ENCODE measurements around the gene TNFRSF1A. TPM values are rescaled to one million over a fixed set of nuclear protein-coding genes. Genes with fewer than 3 reads are reported as not detected.
A peak's percentile ranks its signal among the peaks of the same experiment; 100 is the strongest.

The TNFRSF1A gene
- total RNA-seq, 6 donors from 2014 or later = 140 to 425 (median 202) TPM

GRCh38 chr12:6284273-6284672 lies 57.6 kb downstream of the TNFRSF1A start:
- H3K4me3 ChIP-seq = no peak overlapping the region

GRCh38 chr12:6282453-6282840 lies 59.4 kb downstream of the TNFRSF1A start:
- Histone ChIP-seq H3K4me3 (no peak overlapping the region), H3K9me3 (no peaks in the 10 kb centered on the region), H3K27ac (no peak overlapping the region), H3K36me3 (no peaks in the 10 kb centered on the region), H3K27me3 (no peaks in the 10 kb centered on the region), H3K4me1 (peaks cover 30 to 35% (median 34%) of the 10 kb centered on the region in 4 donors)
- 90 to 98% methylated on average over 4 of the region's 4 CpGs for WGBS, 2 donors
- TF ChIP-seq POLR2AphosphoS5 (IDR thresholded peaks at IDR 0.05) (no peak), CTCF (IDR thresholded peaks at IDR 0.05) (no peak), EP300 (IDR thresholded peaks at IDR 0.05) (no peak), POLR2A (IDR thresholded peaks at IDR 0.05) (no peak)
- ATAC-seq (ENCODE audit: low FRiP score in 2 of 2) = no peak
- no peak for DNase-seq

More at GRCh38 chr12:6284273-6284672, 57.6 kb downstream of the TNFRSF1A start:
- Histone ChIP-seq H3K4me1 (peaks cover 16 to 20% (median 19%) of the 10 kb centered on the region in 4 donors), H3K27ac (no peak overlapping the region), H3K9me3 (no peaks in the 10 kb centered on the region), H3K36me3 (no peaks in the 10 kb centered on the region), H3K27me3 (no peaks in the 10 kb centered on the region)
- WGBS, 2 donors = 89% methylated on average over 12 of the region's 12 CpGs
- no peak for TF ChIP-seq EP300 (IDR thresholded peaks at IDR 0.05)
- TF ChIP-seq POLR2AphosphoS5 (IDR thresholded peaks at IDR 0.05) = no peak
- DNase-seq = no peak
- ATAC-seq (ENCODE audit: low FRiP score in 2 of 2) = no peak

GRCh38 chr12:6281081-6281809 lies 60.6 kb downstream of the TNFRSF1A start:
- peak overlapping the region in 1 of 4 donors; percentile 45 for H3K27ac ChIP-seq
- no peaks in the 10 kb centered on the region for H3K27me3 ChIP-seq
- TF ChIP-seq POLR2A (IDR thresholded peaks at IDR 0.05) (no peak), CTCF (IDR thresholded peaks at IDR 0.05) (no peak), POLR2AphosphoS5 (IDR thresholded peaks at IDR 0.05) (no peak), EP300 (IDR thresholded peaks at IDR 0.05) (no peak)
- no peaks in the 10 kb centered on the region for H3K36me3 ChIP-seq
- DNase-seq (no peak), ATAC-seq (ENCODE audit: low FRiP score in 2 of 2) (no peak)
- WGBS, 2 donors = 92 to 94% methylated on average over 13 of the region's 13 CpGs
- no peak overlapping the region for H3K4me3 ChIP-seq
- H3K9me3 ChIP-seq = no peaks in the 10 kb centered on the region
- H3K4me1 ChIP-seq = peaks cover 34 to 41% (median 37%) of the 10 kb centered on the region in 4 donors

GRCh38 chr12:6280672-6281071 lies 61.2 kb downstream of the TNFRSF1A start:
- no peak for ATAC-seq (ENCODE audit: low FRiP score in 2 of 2)
- Histone ChIP-seq H3K9me3 (no peaks in the 10 kb centered on the region), H3K4me3 (no peak overlapping the region), H3K36me3 (no peaks in the 10 kb centered on the region), H3K27me3 (no peaks in the 10 kb centered on the region), H3K4me1 (peaks cover 34 to 41% (median 37%) of the 10 kb centered on the region in 4 donors), H3K27ac (peak overlapping the region; percentile 45 to 93 (median 90))
- WGBS, 2 donors = 85 to 90% methylated on average over 11 of the region's 11 CpGs
- TF ChIP-seq POLR2A (IDR thresholded peaks at IDR 0.05) (no peak), POLR2AphosphoS5 (IDR thresholded peaks at IDR 0.05) (no peak), CTCF (IDR thresholded peaks at IDR 0.05) (no peak), EP300 (IDR thresholded peaks at IDR 0.05) (no peak)
- no peak for DNase-seq

GRCh38 chr12:6280053-6280469 lies 61.8 kb downstream of the TNFRSF1A start:
- peaks cover 33 to 38% (median 34%) of the 10 kb centered on the region in 4 donors for H3K4me1 ChIP-seq
- H3K27ac ChIP-seq = peak overlapping the region; percentile 68 to 93 (median 90)
- 70% methylated on average over 2 of the region's 2 CpGs for WGBS, 2 donors
- no peaks in the 10 kb centered on the region for H3K9me3 ChIP-seq
- H3K36me3 ChIP-seq = no peaks in the 10 kb centered on the region
- ATAC-seq (ENCODE audit: low FRiP score in 2 of 2) = peak; percentile 50 to 82
- peak in 1 of 2 donors; percentile 85 for DNase-seq
- no peak overlapping the region for H3K4me3 ChIP-seq
- H3K27me3 ChIP-seq = no peaks in the 10 kb centered on the region
- TF ChIP-seq POLR2AphosphoS5 (IDR thresholded peaks at IDR 0.05) (peak; percentile 60 to 68), EP300 (IDR thresholded peaks at IDR 0.05) (peak in 2 of 4 donors; percentile 55 to 87), POLR2A (IDR thresholded peaks at IDR 0.05) (no peak)

Measured in upper lobe of left lung (tissue), 6 donors.